Stimulated activated CD4-positive, alpha-beta T cell treated with anti-CD3 and anti-CD28 coated beads, Interleukin-1b, Interleukin-23, amount 100 ng/mL, for 4 hours (primary cell): Measurements from ENCODE around the gene CPED1.
"Not testable (repeated sequence)": the region's sequence is repeated elsewhere in the genome, so short reads cannot be mapped to it uniquely, and the experiment has no call there.

Experiments
- DNase-seq, 2 donors: peaks; one replicate each; pipeline ENCODE4 v3.0.0-alpha.2; 2020; ENCODE audit warnings: low read depth in 2 of 2

Gene CPED1

DNA sequence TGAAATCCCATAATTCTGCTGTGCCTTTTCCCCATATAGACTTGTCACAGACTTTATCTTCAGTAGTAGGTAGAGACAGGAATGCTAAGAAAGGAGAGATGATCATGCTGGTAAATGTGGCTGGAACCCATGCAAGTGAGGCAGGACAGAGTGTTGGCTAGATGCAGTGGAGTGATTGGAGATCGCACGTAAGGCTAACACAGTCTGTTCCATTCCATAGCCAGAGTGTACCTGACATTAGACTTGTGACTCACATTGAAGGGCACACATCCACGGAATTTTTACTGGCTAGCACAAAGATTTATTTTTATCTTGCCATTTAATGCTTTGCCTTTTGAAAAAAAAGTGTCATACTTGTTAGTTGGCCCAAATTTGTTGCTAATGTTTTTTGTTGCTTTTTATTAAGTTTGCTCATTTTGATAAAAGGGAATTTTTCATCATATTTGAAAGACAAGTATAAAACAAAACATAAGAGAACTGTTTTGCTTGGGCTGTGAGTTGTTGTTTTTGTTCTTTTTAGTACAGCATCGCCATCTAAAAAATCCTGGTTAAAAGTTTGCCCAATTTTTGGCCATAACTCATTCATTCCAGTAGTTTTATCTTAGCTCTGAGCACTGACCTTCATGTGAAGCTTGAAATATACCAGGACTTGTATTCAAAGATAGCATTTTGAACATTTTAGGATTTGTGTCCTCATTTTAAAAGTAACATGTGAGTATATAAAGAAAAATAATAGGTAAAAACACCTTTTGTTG lies 81.0 kb downstream of the CPED1 start:
- DNase-seq: no peak

DNA sequence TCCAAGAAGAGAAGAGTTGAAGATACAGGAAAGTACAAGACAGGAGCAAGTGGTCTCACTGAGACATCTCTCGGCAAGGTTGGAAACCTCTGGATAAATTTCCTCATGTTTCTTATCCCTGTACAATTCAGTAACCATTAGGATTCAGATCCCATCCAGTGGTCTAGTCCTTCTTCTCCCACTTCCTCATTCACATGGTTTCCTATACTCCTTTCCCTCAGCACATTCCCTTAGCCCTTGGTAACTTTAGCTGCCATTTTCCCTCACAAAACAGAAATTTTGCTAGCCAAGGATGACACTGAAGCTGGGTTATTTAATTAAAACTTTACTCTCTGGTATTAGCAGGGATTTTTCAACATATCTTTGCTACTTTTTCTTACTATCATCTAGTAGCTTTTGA lies 82.6 kb downstream of the CPED1 start:
- no peak for DNase-seq

DNA sequence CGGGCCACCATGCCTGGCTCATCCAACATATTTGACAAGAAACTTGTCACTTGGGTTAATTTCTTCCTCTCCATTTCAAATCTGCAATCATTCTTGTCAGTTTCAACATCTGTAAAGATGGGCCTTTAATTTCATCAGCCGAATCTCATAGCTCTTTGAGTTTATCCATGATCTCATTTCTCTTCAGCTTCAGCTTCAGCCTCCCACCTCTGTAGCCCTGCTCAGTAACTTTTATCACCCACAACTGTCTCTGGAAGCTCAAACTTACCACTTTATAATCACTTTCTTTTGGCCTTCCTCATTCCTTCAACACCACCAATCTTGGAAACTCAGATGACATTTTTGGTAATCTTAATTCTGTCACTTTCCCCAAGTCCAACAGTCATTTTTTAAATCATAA lies 83.2 kb downstream of the CPED1 start:
- DNase-seq: no peak

DNA sequence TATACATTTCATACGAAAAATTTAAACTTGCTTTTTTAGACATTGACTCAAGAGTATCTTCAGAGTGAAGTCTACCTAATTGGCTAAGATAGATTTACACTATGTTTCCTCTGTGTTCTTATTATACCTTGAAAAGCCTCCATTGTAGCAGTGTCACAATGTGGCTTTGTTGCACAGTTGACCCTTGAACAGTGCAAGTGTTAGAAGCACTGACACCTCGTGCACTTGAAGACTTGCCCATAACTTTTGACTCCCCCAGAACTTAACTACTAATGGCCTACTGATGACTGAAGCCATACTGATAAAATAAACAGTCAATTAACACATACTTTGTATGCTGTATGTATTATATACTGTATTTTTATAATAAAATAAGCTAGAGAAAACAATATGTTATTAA lies 84.3 kb downstream of the CPED1 start:
- DNase-seq: no peak

DNA sequence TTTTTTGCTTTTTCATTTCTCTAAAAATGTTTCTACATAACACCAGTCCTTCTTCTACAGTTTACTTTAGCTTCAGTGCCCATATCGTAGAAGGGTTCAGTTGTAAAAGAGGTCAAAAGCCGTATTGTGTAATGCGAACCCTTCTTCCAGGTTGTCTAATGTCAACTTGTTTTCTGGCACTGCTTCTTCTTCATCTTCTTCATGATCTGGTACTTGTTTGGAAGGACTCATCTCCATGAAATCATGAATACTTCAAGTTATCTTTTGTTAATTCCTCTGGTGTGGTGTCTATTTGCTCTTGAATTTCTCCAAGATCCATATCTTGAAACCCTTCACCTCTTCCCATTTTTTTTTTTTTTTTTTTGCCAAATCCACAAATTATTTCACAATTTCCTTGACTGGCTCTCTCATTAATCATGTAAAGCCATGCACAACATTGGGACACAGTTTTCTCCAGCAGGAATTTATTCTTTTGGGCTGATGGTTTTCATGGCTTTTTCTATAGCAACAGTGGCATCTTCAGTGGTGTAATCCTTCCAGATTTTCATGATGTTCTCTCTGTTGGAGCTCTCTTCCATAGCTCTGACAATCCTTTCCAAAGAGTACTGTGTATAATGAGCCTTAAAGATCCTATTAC lies 85.1 kb downstream of the CPED1 start:
- DNase-seq: no peak

DNA sequence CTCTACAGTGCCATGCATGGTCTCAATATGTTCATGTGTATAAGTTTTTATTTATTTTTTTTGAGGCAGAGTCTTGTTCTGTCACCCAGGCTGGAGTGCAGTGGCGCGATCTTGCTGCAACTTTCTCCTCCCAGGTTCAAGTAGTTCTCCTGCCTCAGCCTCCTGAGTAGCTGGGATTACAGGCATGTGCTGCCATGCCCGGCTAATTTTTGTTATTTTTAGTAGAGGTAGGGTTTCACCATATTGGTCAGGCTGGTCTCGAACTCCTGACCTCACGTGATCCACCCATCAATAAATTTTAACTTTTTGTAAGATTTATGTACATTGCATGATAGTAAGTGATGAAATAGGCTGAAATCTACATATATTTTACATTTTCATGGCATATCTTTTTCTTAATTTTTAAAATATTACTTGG lies 86.9 kb downstream of the CPED1 start:
- not testable (repeated sequence) for DNase-seq

DNA sequence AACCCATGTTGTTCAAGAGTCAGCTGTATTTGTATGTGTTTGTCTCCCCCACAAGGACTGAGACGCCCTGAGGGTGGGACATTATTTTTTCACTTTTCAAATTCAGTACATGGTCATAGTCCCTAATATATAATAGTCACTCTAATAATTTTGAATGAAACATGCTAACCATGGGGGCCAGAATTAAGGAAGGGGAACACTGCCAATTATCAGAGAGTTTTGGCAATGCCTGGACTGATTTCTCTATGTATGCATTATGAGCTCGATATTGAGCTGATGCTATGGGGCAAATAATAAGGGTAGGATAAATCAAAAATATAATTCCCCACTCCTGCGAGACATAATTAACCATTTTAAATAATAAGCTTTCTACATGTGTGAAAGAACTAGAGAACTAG lies 87.4 kb downstream of the CPED1 start:
- DNase-seq: no peak

DNA sequence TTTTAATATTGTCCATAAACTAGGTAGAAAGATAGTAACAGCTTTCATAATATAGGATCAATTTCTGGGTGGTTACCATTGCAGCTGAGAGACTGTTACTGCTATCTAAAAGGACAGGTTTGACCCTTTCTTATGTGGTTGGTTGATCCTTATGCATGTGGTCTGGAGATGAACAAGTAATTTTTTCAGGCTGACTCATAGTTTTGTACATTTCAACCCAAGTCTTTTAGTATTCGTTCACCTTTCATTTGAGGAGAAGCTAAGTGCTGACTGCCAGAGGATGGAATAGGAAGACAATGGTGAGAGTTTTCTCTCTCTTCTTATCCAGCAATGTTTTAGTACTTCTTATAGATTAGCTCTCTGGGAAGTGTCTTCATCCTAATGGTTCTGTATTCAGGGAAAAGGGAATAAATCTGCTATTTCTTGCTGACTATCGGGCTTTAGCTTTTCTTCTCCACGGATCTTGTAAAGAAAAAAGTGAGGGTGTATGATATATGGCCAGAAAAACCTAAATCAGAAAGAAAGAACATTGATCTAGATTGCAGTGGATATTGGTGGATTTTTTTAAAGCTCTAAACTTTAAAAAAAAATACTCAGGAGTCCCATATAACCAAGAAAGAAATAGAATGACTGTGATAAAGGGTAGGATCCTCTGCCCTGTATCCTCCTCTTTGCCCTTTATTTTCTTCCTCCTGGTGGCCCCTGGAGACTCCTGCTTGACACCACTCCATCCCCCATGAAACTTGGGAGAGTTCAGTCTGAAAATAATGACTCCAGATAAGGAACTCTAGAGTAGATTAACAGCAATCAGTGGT lies 88.0 kb downstream of the CPED1 start:
- no peak for DNase-seq

DNA sequence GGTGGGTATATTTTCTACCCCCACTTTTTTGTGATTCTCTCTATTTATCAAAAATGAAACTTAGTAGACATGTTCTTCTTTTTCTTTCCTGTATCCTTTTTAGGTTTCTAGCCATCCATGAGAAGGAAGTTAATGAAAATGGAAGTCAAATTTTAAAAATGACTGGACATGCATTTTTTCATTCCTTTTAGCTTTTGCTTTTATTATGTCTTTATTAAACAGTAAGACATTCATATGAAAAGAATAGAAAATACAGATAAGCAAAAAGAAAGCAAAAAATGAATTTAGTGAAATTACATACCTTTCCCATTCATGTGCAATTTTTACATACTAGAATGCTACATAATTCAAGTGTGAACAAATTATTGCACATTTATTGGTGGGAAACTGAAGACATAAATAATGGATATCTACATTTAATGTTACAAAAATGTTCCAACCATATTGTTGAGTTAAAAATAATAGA lies 88.7 kb downstream of the CPED1 start:
- DNase-seq: no peak

DNA sequence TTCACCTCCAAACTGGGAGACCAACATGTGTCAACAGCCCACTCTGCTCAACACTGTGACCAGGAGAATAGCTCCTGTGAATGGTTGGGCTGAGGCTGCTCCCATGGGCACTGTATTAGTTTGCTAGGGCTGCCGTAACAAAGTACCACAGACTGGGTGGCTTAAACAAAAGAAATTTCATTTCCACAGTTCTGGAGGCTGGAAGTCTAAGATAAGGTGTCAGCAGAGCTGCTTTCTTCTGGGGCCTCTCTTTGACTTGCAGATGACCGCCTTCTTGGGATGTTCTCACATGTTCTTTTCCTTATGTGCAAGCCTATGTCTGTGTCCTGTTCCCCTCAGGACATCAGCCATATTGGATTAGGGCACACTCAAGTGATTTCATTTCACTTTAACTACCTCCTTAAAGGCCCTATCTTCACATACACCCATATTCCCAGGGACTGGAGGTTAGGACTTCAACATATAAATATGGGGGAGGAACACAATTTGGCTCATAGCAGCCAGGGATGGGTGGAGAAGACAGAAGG lies 90.3 kb downstream of the CPED1 start:
- no peak for DNase-seq

DNA sequence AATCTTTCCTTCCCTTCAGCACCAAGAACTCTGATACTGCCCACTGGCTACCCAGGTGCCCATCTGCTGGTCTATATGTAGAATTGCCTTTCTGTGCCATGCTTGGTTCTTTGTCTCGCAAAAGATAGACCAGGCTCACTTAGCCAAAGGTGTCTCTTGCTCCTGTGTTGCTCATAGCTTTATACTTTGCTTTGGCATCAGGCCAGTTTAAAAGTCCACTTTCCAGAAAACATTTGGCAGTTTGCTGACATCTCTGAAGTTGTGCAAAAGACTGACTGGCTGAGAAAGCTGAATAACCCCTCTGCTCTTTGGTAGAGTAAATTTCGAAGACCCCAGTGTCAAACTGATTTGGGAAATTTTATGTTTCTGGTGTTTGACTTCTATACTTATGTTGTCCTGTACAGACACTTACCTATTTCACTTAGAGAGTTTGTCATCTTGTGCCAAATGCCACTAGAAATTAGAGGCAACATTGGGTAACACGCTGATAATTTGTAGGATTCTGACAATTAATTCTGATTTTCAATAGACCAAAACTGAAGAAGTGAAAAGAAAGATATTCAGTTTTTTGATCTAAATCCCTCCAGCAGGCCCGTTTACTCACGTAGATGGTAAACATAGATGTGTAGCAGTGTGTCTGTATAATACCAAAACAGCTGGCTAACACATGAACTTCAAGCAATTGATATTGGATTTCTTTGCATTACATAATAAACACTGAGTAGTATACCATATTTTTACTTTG lies 91.1 kb downstream of the CPED1 start:
- DNase-seq: no peak

DNA sequence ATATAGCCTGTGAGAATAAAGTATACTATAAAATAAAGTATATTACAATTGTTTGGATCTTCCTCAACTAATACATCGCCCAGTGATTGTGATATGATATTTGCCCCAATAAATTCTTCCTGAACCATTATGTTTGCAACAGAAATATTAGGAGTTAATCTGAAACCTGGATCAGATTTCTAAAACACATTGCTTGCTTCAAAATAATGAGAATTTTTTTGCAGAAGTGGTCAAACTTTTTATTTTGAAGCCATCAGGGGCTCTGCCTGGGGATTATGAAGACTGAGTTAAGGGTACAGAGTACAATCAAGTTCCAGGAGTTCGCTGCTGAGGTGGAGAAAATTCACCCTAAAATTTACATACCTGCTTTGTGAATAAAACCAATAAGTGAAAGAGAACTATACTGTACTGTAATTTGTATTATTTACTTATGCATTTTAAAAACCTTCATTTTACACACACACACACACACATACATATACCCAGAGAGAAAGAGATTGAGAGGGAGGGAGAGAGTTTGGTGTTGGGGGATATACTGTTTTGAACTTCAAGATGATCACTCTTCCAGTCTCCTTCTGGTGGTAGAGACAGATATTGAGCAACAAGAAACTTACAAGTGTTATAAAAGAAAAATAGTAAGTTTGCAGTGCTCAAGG lies 91.9 kb downstream of the CPED1 start:
- no peak for DNase-seq

DNA sequence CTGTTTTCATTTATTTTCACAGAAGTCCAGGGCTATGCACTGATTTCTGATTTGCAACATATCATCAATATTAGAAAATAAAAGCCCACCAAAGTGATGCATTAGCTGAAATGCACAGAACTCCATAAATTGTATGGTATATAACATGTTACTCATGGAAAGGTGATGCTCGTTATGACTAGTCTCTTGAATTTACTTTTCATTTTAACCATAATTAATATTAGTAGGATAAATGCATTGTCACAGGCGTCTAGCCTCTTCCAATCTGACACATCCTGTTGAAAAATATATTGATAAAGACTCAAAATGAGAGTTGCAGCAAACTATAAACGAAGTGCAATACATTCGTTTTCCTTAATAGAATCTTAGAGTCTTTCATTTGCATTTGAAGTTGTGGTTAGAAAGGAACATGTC lies 92.4 kb downstream of the CPED1 start:
- no peak for DNase-seq

DNA sequence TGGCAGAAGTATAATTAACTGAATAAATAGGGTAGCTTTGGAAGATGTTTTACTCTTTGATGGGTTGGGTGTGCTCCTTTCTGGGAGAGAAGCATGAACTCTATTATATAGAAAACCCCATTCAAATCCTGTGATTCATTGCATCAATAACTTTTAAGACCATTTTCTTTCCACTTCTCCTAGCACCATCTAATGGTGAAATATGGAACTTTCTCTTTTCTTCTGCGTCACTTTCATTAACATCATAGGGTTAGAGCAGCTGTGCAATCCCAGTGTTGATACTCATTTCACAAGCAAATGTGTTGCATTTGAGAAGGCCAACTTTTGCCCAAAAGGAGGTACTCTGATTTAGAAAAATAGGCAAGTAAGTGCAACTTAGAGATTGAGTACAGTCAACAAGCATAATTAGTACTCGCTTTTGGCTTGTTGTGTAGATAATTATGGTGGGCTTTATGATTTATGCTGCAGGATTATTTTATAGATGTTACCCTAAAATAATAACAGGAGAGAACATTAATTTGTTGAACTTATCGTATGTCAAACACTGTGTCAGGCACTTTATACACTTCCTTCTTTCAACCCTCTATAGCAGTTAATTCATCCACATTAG lies 92.9 kb downstream of the CPED1 start:
- no peak for DNase-seq

DNA sequence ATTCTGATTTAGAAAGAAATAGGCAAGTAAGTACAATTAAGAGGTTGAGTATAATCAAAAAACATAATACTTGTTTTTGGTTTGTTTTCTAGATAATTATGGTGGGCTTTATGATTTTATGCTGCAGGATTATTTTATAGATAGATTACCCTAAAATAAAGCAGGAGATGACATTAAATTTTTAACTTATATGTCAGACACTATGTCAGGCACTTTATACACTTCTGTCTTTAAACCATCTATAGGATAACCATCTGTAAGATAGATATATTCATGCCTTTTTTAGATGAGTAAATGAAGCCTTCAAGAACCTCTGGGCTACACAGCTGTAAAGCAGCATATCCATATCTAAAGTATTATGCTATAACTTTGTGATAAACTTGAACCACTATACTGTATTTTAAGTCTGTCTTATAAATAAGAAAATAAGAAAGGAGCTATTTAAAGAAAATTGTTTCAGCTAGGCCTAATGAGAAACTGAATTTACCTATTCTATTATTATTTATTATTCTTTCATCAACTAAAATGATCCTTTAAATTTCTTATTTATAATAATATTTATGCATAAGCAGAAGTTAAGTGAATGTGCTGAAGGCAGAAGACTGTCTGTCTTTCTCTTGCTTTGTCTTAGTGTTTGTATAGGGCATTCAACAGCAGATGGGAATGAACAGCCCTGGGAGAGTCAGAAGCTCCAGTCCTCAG lies 94.0 kb downstream of the CPED1 start:
- no peak for DNase-seq

DNA sequence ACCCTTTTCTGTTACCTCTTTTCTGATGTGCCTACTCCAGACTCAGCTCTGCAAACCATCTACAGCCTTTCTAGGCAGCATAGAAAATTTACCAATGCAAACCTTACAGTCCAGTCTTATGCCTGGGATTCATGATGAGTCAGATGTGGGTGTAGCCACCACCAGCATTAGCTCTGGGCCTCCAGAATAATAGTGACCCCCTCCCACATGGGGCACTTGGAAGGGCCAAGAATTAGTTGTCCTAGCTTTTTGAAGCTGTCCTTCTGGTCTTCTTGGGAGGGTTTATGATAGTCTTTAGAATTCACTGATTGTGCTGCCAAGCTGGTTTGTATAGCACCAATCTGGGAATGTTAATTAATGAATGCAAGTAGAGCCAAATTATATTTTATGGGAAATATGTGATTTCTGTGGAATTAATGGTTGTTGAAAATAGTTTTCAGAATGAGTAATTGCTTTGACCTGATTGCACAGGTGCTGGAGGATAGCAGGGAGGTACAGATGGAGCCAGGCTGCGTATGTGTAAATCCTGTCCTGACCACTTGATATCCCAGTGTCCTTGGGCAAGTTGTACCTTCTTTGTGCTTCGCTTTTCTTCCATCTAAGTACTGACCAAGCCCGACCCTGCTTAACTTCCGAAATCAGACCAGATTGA lies 94.8 kb downstream of the CPED1 start:
- no peak for DNase-seq

DNA sequence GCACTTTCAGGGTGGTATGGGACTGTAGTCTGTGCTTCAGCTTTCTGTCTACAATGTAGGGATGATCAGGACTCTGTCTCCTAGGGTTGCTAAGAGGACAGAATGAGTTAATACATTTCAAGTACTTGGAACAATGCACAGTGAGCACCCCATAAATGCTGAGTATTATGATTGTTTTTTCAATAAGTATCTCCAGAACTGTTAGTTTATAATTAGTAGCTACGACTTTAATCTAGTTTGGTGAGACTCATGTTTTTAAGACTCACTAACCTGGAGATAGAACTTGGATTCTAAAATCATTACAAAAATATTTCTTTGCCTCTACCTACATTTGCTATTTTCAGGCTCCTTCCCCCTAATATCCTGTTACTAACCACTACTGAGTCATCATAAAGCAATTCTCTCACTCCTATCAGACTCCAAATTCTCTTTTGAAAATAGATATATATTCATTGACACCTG lies 95.3 kb downstream of the CPED1 start:
- no peak for DNase-seq

DNA sequence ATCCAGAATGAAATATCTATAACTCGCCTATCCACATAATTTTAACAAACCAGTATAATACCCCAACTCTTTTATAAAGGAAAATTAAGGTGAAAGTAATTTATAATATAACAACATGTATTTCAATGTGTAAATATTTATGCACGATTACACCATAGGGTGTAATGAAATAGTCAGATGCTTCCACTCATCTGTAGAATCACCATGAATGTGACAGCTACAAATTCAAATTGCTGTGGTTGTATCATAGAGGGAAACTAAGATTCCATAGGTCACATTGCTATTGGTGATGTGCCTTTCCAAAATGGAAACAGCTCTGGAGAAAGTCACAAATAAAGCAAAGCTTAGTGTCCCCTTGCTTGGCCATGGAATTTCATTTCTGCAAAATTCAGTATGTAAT lies 95.7 kb downstream of the CPED1 start:
- DNase-seq: no peak

DNA sequence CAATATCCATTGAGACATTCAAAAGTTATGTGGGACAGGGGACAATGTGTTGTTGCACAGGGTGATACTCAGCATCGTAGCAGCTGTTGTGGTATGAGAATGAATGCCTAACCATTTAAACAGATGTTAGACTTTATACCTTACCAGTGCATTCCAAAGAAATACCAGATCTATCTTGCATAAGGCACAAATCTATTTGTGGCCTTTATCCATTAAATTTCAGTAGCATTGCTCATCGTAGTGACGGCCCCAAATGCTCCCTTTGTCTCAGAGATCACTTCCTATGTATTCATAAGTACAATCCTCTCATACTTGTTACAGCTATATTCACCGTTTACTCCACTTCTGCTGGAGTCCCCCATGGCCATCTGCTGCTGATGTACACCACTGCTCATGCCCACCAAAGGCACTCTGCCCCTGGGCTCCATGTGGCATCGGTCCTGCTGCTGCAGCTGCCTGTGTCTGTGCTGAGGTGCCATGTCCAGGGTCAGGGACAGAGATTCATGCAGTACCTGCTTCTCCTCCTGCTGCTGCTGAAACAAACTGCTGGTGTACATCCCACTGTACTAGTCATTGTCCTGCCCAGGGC lies 96.3 kb downstream of the CPED1 start:
- DNase-seq: no peak
